Tibial nerve (tissue), 4 donors: ENCODE data around the gene WDHD1. TPM values are rescaled to one million over a fixed set of nuclear protein-coding genes. Genes with fewer than 3 reads are reported as not detected.

ENCODE experiments used
- DNase-seq, 2 donors: peaks; one replicate each; pipeline ENCODE4 v3.0.0-alpha.2; 2019; ENCODE audit warnings: low spot score in 2 of 2
- H3K27ac ChIP-seq, 4 donors: fragments of 200-600 bp; sonication (generic) in 3 of 4; one replicate each; pipeline ENCODE4 v1.5.1; 2017 to 2019; ENCODE audit warnings: mild to moderate bottlenecking in 1 of 4
- H3K27me3 ChIP-seq, 2 donors: fragments of 200-600 bp; sonication (generic) in 1 of 2; one replicate each; pipeline versions ENCODE4 v1.5.1 to v1.6.0; 2017 to 2019
- H3K36me3 ChIP-seq, 3 donors: fragments of 200-600 bp; sonication (generic); one replicate each; pipeline ENCODE4 v1.5.1; 2018 to 2019
- H3K4me1 ChIP-seq, 4 donors: fragments of 200-600 bp; sonication (generic) in 3 of 4; one replicate each; pipeline ENCODE4 v1.5.1; 2017 to 2019
- H3K4me3 ChIP-seq, 4 donors: fragments of 200-600 bp; sonication (generic) in 3 of 4; one replicate each; pipeline ENCODE4 v1.5.1; 2017 to 2019; ENCODE audit warnings: mild to moderate bottlenecking in 1 of 4, moderate library complexity in 1 of 4
- H3K9me3 ChIP-seq, 4 donors: fragments of 200-600 bp; sonication (generic) in 3 of 4; one replicate each; pipeline ENCODE4 v1.5.1; 2017 to 2019
- EP300 ChIP-seq, 2 donors: sonication (generic); formaldehyde crosslinking; IDR thresholded peaks; one replicate each; pipeline ENCODE4 v1.6.1; 2017; ENCODE audit warnings: antibody characterized with exemption in 2 of 2, mild to moderate bottlenecking in 1 of 2
- POLR2A ChIP-seq, 2 donors: fragments of 450-650 bp; IDR thresholded peaks; one replicate each; pipeline ENCODE4 v1.6.1; 2017; ENCODE audit warnings: antibody characterized with exemption in 2 of 2, mild to moderate bottlenecking in 2 of 2, moderate library complexity in 2 of 2
- WGBS, 2 donors: methylation state at CpG; one replicate each; pipeline ENCODE4 v1.1.5; 2018; 5-methylcytosine and 5-hydroxymethylcytosine counted together
- total RNA-seq, 4 donors: library from RNA; depleted of rRNA; stranded (reverse); fragments of >200 nt; gene quantifications; one replicate each; pipeline ENCODE4 v1.1.0, GENCODE V29; 2016
- TF ChIP-seq, protein P1 (sequence below), 5 experiments: fragments of 200-600 bp in 3 of 5; fragments of 450-650 bp in 2 of 5; sonication (generic) in 3 of 5; IDR thresholded peaks; one replicate each; pipeline ENCODE4 v1.5.1; 2016 to 2019; ENCODE audit warnings: antibody characterized with exemption in 5 of 5, mild to moderate bottlenecking in 3 of 5, moderate library complexity in 2 of 5

Gene WDHD1
- total RNA-seq, 4 donors from 2014 or later, result 1.2 to 3.1 (median 1.9) TPM

DNA sequence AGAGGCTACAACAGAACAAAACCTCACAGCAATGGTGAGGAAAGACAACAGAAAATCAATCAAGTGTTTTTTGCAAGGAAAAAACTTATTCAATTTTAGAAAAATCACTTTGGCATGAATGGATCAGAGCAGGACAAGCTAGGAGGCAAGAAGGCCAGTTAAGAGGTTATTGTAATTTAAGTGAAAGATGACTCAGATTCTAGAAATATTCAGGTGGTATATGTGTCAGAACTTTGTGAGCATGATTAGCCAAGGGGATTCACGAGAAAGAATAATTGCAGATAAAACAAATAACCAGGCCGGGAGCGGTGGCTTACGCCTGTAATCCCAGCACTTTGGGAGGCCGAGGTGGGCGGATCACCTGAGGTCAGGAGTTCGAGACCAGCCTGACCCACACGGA is 137.0 kb downstream of the WDHD1 start:
- WGBS, 2 donors, result 90 to 93% methylated on average over 8 of the region's 8 CpGs
- no peaks in the 10 kb centered on the region for H3K36me3 ChIP-seq
- H3K27me3 ChIP-seq, result no peaks in the 10 kb centered on the region
- no peak overlapping the region for H3K4me3 ChIP-seq
- H3K9me3 ChIP-seq, result no peaks in the 10 kb centered on the region
- TF ChIP-seq POLR2A (IDR thresholded peaks at IDR 0.05) (no peak), EP300 (IDR thresholded peaks at IDR 0.05) (no peak)
- TF ChIP-seq, protein P1, sequence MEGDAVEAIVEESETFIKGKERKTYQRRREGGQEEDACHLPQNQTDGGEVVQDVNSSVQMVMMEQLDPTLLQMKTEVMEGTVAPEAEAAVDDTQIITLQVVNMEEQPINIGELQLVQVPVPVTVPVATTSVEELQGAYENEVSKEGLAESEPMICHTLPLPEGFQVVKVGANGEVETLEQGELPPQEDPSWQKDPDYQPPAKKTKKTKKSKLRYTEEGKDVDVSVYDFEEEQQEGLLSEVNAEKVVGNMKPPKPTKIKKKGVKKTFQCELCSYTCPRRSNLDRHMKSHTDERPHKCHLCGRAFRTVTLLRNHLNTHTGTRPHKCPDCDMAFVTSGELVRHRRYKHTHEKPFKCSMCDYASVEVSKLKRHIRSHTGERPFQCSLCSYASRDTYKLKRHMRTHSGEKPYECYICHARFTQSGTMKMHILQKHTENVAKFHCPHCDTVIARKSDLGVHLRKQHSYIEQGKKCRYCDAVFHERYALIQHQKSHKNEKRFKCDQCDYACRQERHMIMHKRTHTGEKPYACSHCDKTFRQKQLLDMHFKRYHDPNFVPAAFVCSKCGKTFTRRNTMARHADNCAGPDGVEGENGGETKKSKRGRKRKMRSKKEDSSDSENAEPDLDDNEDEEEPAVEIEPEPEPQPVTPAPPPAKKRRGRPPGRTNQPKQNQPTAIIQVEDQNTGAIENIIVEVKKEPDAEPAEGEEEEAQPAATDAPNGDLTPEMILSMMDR (IDR thresholded peaks at IDR 0.05), result no peak
- H3K27ac ChIP-seq, result no peak overlapping the region
- no peak for DNase-seq
- H3K4me1 ChIP-seq, result no peaks in the 10 kb centered on the region

Other genes with a start within 250 kb of the WDHD1 start
- 10 to 100 TPM in 1 of 4 donors, 1 to 10 TPM in 3; 6.9 to 13.2 (median 8.1) TPM for gene GCH1, start 124.3 kb downstream of the WDHD1 start, total RNA-seq
- 10 to 100 TPM; 13.3 to 28.8 (median 19.1) TPM for gene SOCS4, start 137 bp upstream of the WDHD1 start, total RNA-seq
- 10 to 100 TPM; 25.3 to 54.0 (median 41.9) TPM for gene MAPK1IP1L, start 24.5 kb upstream of the WDHD1 start, total RNA-seq
- gene LGALS3, start 102.2 kb upstream of the WDHD1 start, total RNA-seq, result 100 to 1,000 TPM; 246 to 526 (median 339) TPM
- under 1 TPM in 2 of 4 donors, not detected in 2; 0.30 to 0.44 TPM for gene DLGAP5, start 164.5 kb upstream of the WDHD1 start, total RNA-seq
- gene FBXO34, start 244.3 kb upstream of the WDHD1 start, total RNA-seq, result 10 to 100 TPM; 23.9 to 40.8 (median 32.6) TPM